H1 (cell line): ENCODE measurements around the gene CUL9. TPM values are rescaled to one million over a fixed set of nuclear protein-coding genes. Genes with fewer than 3 reads are reported as not detected.

Experiments
- CBX8 ChIP-seq: fragments of 300-800, 300-1000 bp; sonication (generic); IDR thresholded peaks from 2 replicates; pipeline ENCODE4 v1.7.1; 2016; ENCODE audit warnings: low read depth, low read length, borderline replicate concordance
- EZH2 ChIP-seq: fragments of 200-600 bp; sonication (generic); IDR thresholded peaks from 2 replicates; pipeline ENCODE4 v1.7.1; 2012; ENCODE audit warnings: low read depth, mild to moderate bottlenecking, moderate library complexity, low read length, inconsistent platforms; ENCODE audit not compliant: severe bottlenecking
- HDAC6 ChIP-seq: IDR thresholded peaks from one replicate; pipeline ENCODE4 v1.7.1; 2012; ENCODE audit warnings: low read depth, mild to moderate bottlenecking, inconsistent platforms, low read length, moderate library complexity
- PHF8 ChIP-seq: fragments of 200-600 bp; sonication (generic); conservative IDR thresholded peaks from 2 replicates; pipeline ENCODE4 v1.7.1; 2012; ENCODE audit warnings: low read depth, mild to moderate bottlenecking, inconsistent platforms, low read length, moderate library complexity
- SIN3A ChIP-seq, 2 experiments: IDR thresholded peaks in 1 of 2; conservative IDR thresholded peaks in 1 of 2; 2 replicates each; pipeline ENCODE4 v1.6.1; 2011 to 2012; ENCODE audit warnings: low read length in 2 of 2, improper control_type of control experiment in 1 of 2, low read depth in 1 of 2, mild to moderate bottlenecking in 1 of 2
- polyA plus RNA-seq, 7 experiments: library from polyadenylated mRNA; depleted of rRNA in 3 of 7; stranded (reverse) in 5 of 7; unstranded in 2 of 7; fragments of >200 nt in 5 of 7; fragments of 200-250 nt in 2 of 7; gene quantifications; 1 replicate in 5 of 7; 2 replicates in 1 of 7; 4 replicates in 1 of 7; pipeline versions ENCODE4 v1.2.1 to v1.2.3, GENCODE V29; 2011 to 2013; ENCODE audit warnings: missing spikeins in 2 of 7, mixed read lengths in 2 of 7
- total RNA-seq: library from RNA; stranded (reverse); fragmentation: NEBNext Ultra II Directional; extraction: Animal tissue kit (Norgen Biotek cat#: 25700); gene quantifications from 2 replicates; pipeline ENCODE4 v1.2.1, GENCODE V29; 2021

Gene CUL9
- total and polyA plus RNA-seq, 2 of the 8 experiments (the other 6 are each of a cell fraction or from before 2014, with no cell fraction given) = 7.7 to 9.8 TPM

- TF ChIP-seq CBX8 (no peak), SIN3A (conservative IDR thresholded peaks at IDR 0.05 in 1 of 2, IDR thresholded peaks at IDR 0.05 in 1 of 2; ENCODE audit: low read depth in 1 of 2, low read length in 2 of 2) (no peak), EZH2 (no peak), PHF8 (no peak), HDAC6 (no peak)
Measured at GRCh38 chr6:43189776-43190304, 7.8 kb downstream of the CUL9 start (continued).
